ENCODE measurements around the gene PRPH2. TPM values are rescaled to one million over a fixed set of nuclear protein-coding genes. Genes with fewer than 3 reads are reported as not detected.
A peak's percentile ranks its signal among the peaks of the same experiment; 100 is the strongest.
"Not testable (repeated sequence)": the region's sequence is repeated elsewhere in the genome, so short reads cannot be mapped to it uniquely, and the experiment has no call there.

Gene PRPH2
- total RNA-seq, 6 experiments from 2014 or later: 0.19 to 2.0 (median 0.37) TPM

DNA sequence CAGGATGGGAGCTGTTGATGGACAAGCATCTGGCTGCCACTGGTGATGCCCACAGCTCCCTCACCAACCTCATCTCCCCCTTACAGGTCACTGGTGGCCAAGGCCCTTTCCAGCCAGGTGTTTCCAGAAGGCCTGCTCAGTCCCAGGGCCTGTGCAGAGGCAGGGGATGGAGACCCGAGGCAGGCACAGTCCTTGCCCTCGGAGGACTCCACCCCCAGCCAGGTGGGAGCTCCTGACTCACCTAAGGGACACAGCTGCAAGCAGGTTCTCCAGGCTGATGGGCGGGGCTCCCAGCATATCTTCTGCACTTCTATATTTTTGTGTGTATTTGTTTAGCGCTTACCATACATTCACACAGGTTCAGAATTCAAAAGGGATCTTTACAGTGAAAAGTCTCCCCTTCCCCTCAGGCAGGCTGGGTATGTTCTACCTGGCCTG lies 17.4 kb downstream of the PRPH2 start:
- Mint-ChIP-seq H3K4me1 (ENCODE audit: low read depth) (peaks cover 21% of the 10 kb centered on the region), H3K4me3 (no peak overlapping the region), H3K27ac (no peak overlapping the region), H3K9me3 (no peaks in the 10 kb centered on the region), H3K36me3 (ENCODE audit: low read depth) (peaks cover 7% of the 10 kb centered on the region; the same call in 1 of the 2 replicates), H3K27me3 (ENCODE audit: insufficient read depth) (peaks cover 3% of the 10 kb centered on the region; the same call in 1 of the 2 replicates)
- TF ChIP-seq, protein P1, sequence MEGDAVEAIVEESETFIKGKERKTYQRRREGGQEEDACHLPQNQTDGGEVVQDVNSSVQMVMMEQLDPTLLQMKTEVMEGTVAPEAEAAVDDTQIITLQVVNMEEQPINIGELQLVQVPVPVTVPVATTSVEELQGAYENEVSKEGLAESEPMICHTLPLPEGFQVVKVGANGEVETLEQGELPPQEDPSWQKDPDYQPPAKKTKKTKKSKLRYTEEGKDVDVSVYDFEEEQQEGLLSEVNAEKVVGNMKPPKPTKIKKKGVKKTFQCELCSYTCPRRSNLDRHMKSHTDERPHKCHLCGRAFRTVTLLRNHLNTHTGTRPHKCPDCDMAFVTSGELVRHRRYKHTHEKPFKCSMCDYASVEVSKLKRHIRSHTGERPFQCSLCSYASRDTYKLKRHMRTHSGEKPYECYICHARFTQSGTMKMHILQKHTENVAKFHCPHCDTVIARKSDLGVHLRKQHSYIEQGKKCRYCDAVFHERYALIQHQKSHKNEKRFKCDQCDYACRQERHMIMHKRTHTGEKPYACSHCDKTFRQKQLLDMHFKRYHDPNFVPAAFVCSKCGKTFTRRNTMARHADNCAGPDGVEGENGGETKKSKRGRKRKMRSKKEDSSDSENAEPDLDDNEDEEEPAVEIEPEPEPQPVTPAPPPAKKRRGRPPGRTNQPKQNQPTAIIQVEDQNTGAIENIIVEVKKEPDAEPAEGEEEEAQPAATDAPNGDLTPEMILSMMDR (IDR thresholded peaks at IDR 0.05): no peak
- no peak for DNase-seq

DNA sequence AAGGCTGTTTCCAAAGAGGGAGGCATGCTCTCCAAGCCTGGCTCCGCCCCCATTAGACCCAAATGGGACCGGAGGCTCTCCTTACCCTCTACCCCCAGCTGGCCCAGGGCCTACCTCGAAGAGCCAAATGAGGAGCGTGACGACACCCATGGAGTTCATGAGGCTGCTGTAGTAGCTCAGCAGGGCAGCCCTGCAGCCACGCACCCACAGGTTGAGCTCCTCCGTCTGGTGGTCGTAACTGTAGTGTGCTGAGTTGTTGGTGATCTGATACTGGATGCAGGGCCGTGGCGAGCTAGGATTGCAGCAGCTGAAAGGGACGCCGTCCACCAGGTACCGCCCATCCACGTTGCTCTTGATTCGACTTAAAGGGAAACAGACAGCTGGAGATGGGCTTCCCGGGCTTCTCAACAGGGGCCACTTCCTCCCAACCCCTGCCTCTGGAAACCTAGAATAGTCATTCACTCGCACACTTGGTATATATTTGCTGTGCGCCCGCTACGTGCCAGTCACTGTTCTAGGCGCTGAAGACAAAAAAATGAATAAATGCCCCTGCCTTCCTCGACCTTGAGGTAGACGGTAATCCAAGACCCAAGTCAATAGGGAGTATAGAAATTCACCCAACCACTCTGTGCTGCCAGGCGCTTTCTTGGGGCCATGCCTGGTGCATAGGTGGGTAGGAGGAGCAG lies 18.0 kb downstream of the PRPH2 start:
- Mint-ChIP-seq H3K4me3 (no peak overlapping the region), H3K36me3 (ENCODE audit: low read depth) (peaks cover 7% of the 10 kb centered on the region; the same call in 1 of the 2 replicates), H3K27me3 (ENCODE audit: insufficient read depth) (peaks cover 3% of the 10 kb centered on the region; the same call in 1 of the 2 replicates), H3K9me3 (no peaks in the 10 kb centered on the region), H3K4me1 (ENCODE audit: low read depth) (peaks cover 21% of the 10 kb centered on the region), H3K27ac (no peak overlapping the region)
- TF ChIP-seq, protein P1 (IDR thresholded peaks at IDR 0.05): no peak
- no peak for DNase-seq

- H3K36me3 Mint-ChIP-seq (ENCODE audit: low read depth); H3K27ac Mint-ChIP-seq; H3K4me3 Mint-ChIP-seq; H3K27me3 Mint-ChIP-seq (ENCODE audit: insufficient read depth); DNase-seq; H3K9me3 Mint-ChIP-seq: not testable (repeated sequence)
- peaks cover 21% of the 10 kb centered on the region for H3K4me1 Mint-ChIP-seq (ENCODE audit: low read depth)
Measured at GRCh38 chr6:42702786-42703185, 19.6 kb downstream of the PRPH2 start.

DNA sequence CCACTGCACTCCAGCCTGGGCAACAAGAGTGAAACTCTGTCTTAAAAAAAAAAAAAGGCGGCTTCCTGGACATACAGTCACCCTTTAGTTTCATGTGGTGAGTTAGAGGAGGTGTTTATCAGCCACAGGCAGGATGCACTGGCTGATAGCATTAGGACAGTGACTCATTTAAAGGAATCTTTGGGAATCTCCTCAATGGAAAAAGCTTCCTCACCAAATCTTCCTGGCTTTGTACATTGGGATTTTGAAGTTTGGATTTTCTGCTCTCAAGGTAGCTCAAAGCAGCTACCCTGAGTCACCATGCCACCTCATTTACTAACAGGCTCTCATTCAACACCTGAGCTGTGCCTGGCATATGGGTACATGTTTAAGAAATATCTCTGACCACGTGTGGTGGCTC lies 20.2 kb downstream of the PRPH2 start:
- Mint-ChIP-seq H3K4me3 (peak overlapping the region; percentile 55), H3K27ac (peak overlapping the region; percentile 68), H3K36me3 (ENCODE audit: low read depth) (peaks cover 7% of the 10 kb centered on the region; the same call in 1 of the 2 replicates), H3K4me1 (ENCODE audit: low read depth) (peaks cover 24% of the 10 kb centered on the region), H3K9me3 (no peaks in the 10 kb centered on the region), H3K27me3 (ENCODE audit: insufficient read depth) (no peaks in the 10 kb centered on the region; the same call in 1 of the 2 replicates)
- TF ChIP-seq, protein P1 (IDR thresholded peaks at IDR 0.05): no peak
- peak; percentile 71 for DNase-seq

- H3K4me3 Mint-ChIP-seq: no peak overlapping the region
Measured at GRCh38 chr6:42698217-42698616, 24.2 kb downstream of the PRPH2 start.

GRCh38 chr6:42697268-42697655 lies 25.1 kb downstream of the PRPH2 start:
- H3K9me3 Mint-ChIP-seq: no peaks in the 10 kb centered on the region
- peaks cover 67% of the 10 kb centered on the region for H3K4me1 Mint-ChIP-seq (ENCODE audit: low read depth)

More at GRCh38 chr6:42698217-42698616, 24.2 kb downstream of the PRPH2 start:
- peaks cover 60% of the 10 kb centered on the region for H3K4me1 Mint-ChIP-seq (ENCODE audit: low read depth)
- H3K27me3 Mint-ChIP-seq (ENCODE audit: insufficient read depth): no peaks in the 10 kb centered on the region; the same call in 1 of the 2 replicates
- no peak overlapping the region for H3K27ac Mint-ChIP-seq
- TF ChIP-seq, protein P1 (IDR thresholded peaks at IDR 0.05): no peak
- DNase-seq: no peak
- H3K36me3 Mint-ChIP-seq (ENCODE audit: low read depth): peaks cover 21% of the 10 kb centered on the region; the same call in 1 of the 2 replicates
- no peaks in the 10 kb centered on the region for H3K9me3 Mint-ChIP-seq

More at GRCh38 chr6:42697268-42697655, 25.1 kb downstream of the PRPH2 start:
- H3K36me3 Mint-ChIP-seq (ENCODE audit: low read depth): peaks cover 26% of the 10 kb centered on the region
- H3K4me3 Mint-ChIP-seq: no peak overlapping the region
- H3K27ac Mint-ChIP-seq: peak overlapping the region; percentile 75
- TF ChIP-seq, protein P1 (IDR thresholded peaks at IDR 0.05): no peak
- no peaks in the 10 kb centered on the region; the same call in 1 of the 2 replicates for H3K27me3 Mint-ChIP-seq (ENCODE audit: insufficient read depth)
- no peak for DNase-seq
